ENCODE results near the gene CNIH3.

The CNIH3 gene

GRCh38 chr1:224621813-224622682 lies 5.9 kb downstream of the CNIH3 start:
- TF ChIP-seq YY1 (IDR thresholded peaks at IDR 0.05; ENCODE audit: low read depth) (no peak), EP300 (IDR thresholded peaks at IDR 0.05; ENCODE audit: borderline replicate concordance) (no peak), USF1 (IDR thresholded peaks at IDR 0.05) (no peak), EGR1 (IDR thresholded peaks at IDR 0.05) (no peak), CEBPB (IDR thresholded peaks at IDR 0.05) (no peak), ZBTB7A (IDR thresholded peaks at IDR 0.05; ENCODE audit: low read depth) (no peak), CREB1 (IDR thresholded peaks at IDR 0.05; ENCODE audit: low read depth) (no peak), FOXM1 (IDR thresholded peaks at IDR 0.05; ENCODE audit: borderline replicate concordance, low read depth) (no peak), MAX (IDR thresholded peaks at IDR 0.05) (no peak), TCF12 (IDR thresholded peaks at IDR 0.05; ENCODE audit: low read depth) (no peak), RAD21 (IDR thresholded peaks at IDR 0.05; ENCODE audit: low read depth) (no peak), NFIC (IDR thresholded peaks at IDR 0.05) (no peak), TEAD4 (IDR thresholded peaks at IDR 0.05) (no peak)
- TF ChIP-seq, protein P1, sequence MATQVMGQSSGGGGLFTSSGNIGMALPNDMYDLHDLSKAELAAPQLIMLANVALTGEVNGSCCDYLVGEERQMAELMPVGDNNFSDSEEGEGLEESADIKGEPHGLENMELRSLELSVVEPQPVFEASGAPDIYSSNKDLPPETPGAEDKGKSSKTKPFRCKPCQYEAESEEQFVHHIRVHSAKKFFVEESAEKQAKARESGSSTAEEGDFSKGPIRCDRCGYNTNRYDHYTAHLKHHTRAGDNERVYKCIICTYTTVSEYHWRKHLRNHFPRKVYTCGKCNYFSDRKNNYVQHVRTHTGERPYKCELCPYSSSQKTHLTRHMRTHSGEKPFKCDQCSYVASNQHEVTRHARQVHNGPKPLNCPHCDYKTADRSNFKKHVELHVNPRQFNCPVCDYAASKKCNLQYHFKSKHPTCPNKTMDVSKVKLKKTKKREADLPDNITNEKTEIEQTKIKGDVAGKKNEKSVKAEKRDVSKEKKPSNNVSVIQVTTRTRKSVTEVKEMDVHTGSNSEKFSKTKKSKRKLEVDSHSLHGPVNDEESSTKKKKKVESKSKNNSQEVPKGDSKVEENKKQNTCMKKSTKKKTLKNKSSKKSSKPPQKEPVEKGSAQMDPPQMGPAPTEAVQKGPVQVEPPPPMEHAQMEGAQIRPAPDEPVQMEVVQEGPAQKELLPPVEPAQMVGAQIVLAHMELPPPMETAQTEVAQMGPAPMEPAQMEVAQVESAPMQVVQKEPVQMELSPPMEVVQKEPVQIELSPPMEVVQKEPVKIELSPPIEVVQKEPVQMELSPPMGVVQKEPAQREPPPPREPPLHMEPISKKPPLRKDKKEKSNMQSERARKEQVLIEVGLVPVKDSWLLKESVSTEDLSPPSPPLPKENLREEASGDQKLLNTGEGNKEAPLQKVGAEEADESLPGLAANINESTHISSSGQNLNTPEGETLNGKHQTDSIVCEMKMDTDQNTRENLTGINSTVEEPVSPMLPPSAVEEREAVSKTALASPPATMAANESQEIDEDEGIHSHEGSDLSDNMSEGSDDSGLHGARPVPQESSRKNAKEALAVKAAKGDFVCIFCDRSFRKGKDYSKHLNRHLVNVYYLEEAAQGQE (IDR thresholded peaks at IDR 0.05; ENCODE audit: low read depth) = no peak

DNA sequence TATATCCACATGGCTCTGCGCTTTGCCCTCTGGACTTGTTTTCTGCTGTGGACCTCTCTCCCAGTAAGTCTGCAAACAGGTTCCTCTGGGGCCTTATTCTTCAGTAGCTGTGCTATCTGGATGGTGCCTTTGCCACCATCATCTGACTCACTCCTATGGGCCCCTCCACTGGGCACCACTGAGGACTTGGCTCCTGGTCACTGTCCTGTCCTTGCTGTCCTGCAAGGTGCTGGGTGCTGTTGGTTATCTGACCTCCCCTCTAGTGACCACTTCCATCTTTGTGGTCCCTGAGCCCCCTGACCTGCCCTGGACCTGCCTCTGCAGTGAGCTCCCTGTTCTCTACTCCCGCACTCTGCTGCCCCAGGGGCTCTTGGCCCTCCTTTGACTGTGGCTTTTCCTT lies 6.7 kb downstream of the CNIH3 start:
- no peak for TF ChIP-seq MAX (IDR thresholded peaks at IDR 0.05)
- TF ChIP-seq EGR1 (IDR thresholded peaks at IDR 0.05) = no peak
- no peak for TF ChIP-seq TEAD4 (IDR thresholded peaks at IDR 0.05)
- no peak for TF ChIP-seq ZBTB7A (IDR thresholded peaks at IDR 0.05; ENCODE audit: low read depth)
- no peak for TF ChIP-seq YY1 (IDR thresholded peaks at IDR 0.05; ENCODE audit: low read depth)
- TF ChIP-seq EP300 (IDR thresholded peaks at IDR 0.05; ENCODE audit: borderline replicate concordance) = no peak
- TF ChIP-seq CEBPB (IDR thresholded peaks at IDR 0.05) = no peak
- TF ChIP-seq TAF1 (IDR thresholded peaks at IDR 0.05; ENCODE audit: low read depth) = no peak
- TF ChIP-seq FOXM1 (IDR thresholded peaks at IDR 0.05; ENCODE audit: borderline replicate concordance, low read depth) = no peak
- TF ChIP-seq USF1 (IDR thresholded peaks at IDR 0.05) = no peak

DNA sequence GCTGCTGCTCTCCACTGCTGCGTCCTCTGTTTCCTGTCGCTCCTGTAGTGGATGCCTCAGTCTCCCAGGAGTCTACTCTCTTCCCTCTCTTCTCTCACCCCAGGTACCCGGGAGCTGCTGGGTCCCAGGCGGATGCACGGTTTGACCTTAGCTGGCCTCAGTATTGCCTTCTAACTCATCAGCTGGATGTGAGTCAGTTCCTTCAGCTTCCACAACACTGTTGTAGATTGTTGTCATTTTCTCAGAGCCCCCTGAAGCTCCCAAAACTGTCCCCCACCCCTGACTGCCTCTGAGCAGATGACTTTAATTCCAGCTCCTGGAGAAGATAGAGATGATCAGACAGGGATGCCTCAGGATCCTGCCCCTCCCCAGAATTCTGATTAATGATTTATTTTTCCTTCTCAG lies 7.2 kb downstream of the CNIH3 start:
- TF ChIP-seq TCF12 (IDR thresholded peaks at IDR 0.05; ENCODE audit: low read depth) (no peak), TAF1 (IDR thresholded peaks at IDR 0.05; ENCODE audit: low read depth) (no peak), CREB1 (IDR thresholded peaks at IDR 0.05; ENCODE audit: low read depth) (no peak), FOXM1 (IDR thresholded peaks at IDR 0.05; ENCODE audit: borderline replicate concordance, low read depth) (no peak)

GRCh38 chr1:224623743-224624333 lies 7.7 kb downstream of the CNIH3 start:
- no peak for TF ChIP-seq TAF1 (IDR thresholded peaks at IDR 0.05; ENCODE audit: low read depth)
- no peak for TF ChIP-seq EGR1 (IDR thresholded peaks at IDR 0.05)
- TF ChIP-seq, protein P1 (IDR thresholded peaks at IDR 0.05; ENCODE audit: low read depth) = no peak
- no peak for TF ChIP-seq CREB1 (IDR thresholded peaks at IDR 0.05; ENCODE audit: low read depth)
- no peak for TF ChIP-seq EP300 (IDR thresholded peaks at IDR 0.05; ENCODE audit: borderline replicate concordance)
- no peak for TF ChIP-seq NFIC (IDR thresholded peaks at IDR 0.05)
- TF ChIP-seq TCF12 (IDR thresholded peaks at IDR 0.05; ENCODE audit: low read depth) = no peak
- TF ChIP-seq FOXM1 (IDR thresholded peaks at IDR 0.05; ENCODE audit: borderline replicate concordance, low read depth) = no peak
- no peak for TF ChIP-seq ZBTB7A (IDR thresholded peaks at IDR 0.05; ENCODE audit: low read depth)
- no peak for TF ChIP-seq TEAD4 (IDR thresholded peaks at IDR 0.05)
- no peak for TF ChIP-seq USF1 (IDR thresholded peaks at IDR 0.05)
- no peak for TF ChIP-seq MAX (IDR thresholded peaks at IDR 0.05)
- TF ChIP-seq YY1 (IDR thresholded peaks at IDR 0.05; ENCODE audit: low read depth) = no peak
- TF ChIP-seq CEBPB (IDR thresholded peaks at IDR 0.05) = no peak
- no peak for TF ChIP-seq RAD21 (IDR thresholded peaks at IDR 0.05; ENCODE audit: low read depth)
